RPMI8226 (cell line): ENCODE measurements around the gene SASH1.
"Not testable (repeated sequence)": the region's sequence is repeated elsewhere in the genome, so short reads cannot be mapped to it uniquely, and the experiment has no call there.

Experiments
- DNase-seq: peaks from one replicate; pipeline ENCODE4 v3.0.0-alpha.2; 2015

The SASH1 gene

DNA sequence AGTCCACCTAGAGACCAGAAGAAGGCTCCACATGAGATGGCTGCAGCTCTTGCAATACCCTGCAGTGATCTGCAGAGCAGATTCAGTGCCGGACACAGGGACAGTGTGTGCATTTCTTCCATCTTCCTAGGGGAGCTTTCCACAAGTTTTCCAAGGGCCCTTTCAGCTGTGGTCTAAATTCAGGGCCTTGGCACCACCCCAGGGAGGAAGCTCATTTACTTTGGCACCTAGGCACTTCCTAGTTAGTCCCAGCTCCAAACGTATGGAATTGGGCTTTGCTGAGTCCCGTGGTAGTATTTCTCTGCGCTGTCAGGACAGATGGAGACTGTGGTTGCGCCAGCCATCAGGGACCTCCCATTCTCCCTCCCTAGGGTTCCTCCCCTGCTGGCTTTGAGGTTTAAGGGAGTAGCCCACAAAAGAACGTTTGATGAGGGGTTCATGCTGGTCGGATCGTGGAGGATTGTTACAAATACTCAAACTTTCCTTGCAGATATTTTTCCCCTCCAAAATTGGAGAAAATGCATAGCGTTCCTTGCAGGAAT lies 221.9 kb downstream of the SASH1 start:
- DNase-seq: no peak

DNA sequence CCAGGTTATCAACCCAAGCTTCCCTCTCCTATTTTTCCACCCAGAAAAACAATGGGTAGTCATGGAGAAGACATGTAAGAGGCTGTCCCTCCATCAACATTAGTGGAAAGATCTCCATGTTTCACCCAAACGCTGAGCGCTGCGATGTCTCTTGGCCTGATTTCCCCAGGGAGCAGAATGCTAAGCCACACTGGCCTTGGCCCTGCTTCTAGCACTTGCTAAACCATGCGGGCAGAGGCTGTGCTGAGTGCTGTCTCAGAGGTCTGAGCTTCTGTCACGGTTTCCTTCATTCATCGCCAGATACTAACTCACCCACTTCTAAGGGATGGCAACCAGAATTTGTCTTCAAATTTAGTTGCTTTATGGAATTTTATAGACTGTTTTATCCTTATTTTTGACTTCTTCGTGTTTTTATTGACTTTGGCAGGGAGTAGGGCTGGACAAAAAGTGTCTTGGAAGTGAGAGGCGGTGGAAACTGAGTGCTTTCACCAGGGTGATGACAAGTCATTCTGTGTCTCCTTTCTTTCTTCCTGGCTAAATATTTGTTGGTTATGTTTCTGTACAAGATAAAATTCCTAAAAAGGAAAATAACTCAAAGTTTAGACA lies 222.8 kb downstream of the SASH1 start:
- no peak for DNase-seq

GRCh38 chr6:148565930-148566663 lies 223.5 kb downstream of the SASH1 start:
- no peak for DNase-seq

- no peak for DNase-seq
Measured at GRCh38 chr6:148566664-148567350, 224.2 kb downstream of the SASH1 start.

DNA sequence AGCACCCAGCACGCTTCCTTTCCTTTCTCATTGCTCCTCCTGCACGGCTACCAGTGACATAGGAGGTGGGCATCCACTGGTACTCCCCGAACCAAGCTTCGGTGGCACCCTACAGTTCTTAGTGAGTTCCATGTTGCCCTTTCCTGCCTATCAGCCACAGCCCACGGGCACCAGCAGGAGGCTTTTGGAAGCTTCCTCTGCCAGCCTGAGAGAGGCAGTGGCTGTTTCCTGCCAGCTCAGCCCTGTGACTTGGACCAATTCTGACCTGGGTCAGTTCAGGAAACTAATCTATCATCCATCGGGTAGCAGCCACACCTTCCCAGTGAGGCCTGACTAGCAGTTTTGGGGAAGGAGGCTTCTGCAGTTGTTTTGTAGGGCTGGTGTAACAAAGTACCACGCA lies 227.8 kb downstream of the SASH1 start:
- no peak for DNase-seq

- DNase-seq: no peak
Measured at GRCh38 chr6:148572676-148573335, 230.2 kb downstream of the SASH1 start.

DNA sequence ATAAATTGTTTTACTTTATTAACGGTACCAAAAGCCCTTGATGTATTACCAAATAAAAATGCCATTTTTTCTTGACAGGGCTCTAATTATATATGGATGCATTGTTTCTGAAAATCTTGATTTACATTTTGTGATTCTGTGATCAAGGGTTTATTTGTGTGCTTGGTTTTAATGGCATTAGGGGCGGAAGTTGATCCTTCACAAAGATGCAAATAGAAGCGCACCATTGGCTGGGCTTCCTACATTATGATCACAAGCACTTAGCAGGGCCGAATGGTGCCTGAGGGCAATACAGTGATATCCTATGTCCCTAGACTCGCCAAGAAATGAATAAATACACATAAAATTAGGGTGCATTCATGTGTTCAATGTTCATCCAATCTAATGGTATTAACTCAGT lies 231.3 kb downstream of the SASH1 start:
- DNase-seq: no peak

DNA sequence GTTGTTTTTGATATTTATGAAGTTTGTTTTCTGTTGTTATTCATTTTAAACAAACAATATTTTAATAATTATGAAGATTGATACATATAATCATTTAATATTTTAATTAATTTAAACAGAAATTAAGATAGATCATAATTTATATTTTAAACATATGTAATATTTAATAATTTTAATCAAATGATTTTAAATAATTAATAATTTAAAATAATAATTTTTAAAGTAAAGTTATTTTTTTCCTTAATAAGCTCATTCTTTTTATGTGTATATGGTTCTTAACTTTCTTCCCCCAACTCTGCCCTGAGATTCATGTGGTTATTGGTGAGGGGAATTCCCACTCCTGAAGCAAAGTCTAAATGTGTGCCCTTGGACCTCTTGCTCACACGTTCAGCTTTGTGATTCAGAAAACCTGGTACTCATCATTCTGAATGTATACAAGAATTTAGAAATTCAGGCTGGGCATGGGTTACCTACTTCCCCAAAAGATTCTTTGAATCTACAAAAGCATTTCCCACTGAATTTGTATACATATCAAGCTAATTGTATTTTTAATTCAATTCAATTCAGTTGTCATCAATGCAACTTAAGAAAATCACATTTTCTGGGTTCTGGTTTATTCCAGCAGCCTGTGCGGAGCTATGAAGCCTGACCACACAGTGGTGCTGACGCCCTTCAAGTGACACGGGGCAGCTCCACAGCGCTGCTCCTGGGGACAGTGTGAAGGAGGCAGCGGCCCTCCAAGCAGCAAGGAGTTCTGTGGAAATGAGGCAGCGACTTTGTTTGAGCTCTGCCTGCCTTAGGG lies 235.2 kb downstream of the SASH1 start:
- DNase-seq: peak; percentile 79

DNA sequence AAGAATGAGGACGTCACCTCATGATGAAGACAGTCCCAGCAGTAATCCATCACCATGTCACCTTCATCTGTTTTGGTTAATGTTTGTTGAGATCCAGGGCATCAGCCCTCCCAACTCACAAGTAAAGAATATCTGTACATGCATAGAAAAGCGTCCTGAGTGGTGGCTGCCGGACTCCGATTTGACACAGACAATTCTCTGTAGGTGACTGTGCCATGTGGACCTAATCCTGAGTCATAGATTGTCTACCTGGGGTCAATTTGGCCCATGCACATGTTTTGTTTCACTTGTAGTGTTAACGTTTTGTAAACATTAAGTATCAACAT lies 235.8 kb downstream of the SASH1 start:
- no peak for DNase-seq

GRCh38 chr6:148578837-148579565 lies 236.4 kb downstream of the SASH1 start:
- DNase-seq: no peak

- DNase-seq: no peak
Measured at GRCh38 chr6:148580442-148580841, 237.8 kb downstream of the SASH1 start.

GRCh38 chr6:148583631-148584030 lies 241.0 kb downstream of the SASH1 start:
- DNase-seq: no peak

DNA sequence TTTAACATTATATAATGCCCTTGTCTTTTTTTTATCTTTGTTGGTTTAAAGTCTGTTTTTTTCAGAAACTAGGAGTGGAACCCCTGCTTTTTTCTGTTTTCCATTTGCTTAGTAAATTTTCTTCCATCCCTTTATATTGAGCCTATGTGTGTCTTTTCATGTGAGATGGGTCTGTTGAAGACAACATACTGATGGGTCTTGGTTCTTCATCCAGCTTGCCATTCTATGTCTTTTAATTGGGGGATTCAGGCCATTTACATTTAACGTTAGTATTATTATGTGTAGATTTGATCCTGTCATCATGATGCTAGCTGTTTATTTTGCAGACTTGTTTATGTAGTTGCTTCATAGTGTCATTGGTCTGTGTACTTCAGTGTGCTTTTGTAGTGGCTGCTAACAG lies 243.0 kb downstream of the SASH1 start:
- DNase-seq: not testable (repeated sequence)

DNA sequence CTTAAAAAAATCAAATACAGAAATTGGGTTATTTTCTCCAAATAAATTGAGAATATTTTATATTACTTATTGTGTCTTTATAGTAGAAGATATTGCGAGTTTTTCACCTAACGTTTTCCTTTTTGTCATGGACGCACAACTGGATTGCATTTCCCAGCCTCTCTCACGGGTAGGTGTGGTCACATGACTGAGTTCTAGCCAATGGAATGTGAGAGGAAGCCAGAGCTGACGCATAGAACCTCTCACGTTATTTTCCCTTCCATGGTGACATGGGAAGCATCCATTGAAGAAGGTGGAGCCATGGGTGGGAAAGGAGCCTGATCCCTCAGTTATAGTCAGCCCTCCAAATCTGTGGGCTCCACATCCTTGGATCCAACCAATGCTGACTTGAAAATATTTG lies 248.2 kb downstream of the SASH1 start:
- DNase-seq: peak; percentile 8

- DNase-seq: no peak
Measured at GRCh38 chr6:148591656-148592055, 249.0 kb downstream of the SASH1 start.

DNA sequence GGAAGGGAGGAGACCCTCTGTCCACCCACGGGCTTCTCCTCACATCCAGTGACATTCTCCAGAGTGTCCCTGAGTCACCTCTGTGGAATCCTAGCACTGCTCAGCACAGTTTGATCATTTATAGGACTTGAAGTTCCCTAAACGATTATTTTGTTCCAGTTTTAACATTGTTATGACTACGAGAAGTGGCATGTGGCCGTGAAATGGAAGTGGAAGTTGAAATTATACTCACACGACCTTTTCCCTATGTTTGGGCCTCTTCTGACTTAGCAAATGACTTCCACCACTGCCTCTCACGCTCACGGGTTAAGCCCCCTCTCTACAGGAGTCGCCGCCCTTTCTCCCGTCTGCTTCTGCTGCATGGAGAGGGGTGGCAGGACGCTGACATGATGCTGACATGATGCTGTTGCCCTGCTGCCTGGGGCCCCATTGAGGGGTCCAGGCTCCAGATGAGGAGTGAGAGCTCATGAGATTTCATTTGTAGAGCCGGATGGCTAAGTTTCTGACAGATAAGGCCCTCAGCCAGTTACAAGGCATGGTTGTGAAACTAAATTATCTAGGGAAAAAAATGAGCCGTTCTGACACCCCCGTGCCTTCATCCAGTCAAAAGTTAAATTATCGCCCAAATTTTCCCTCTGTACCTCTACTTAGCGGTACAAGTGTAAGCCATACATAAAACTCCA lies 250.6 kb downstream of the SASH1 start:
- DNase-seq: no peak

DNA sequence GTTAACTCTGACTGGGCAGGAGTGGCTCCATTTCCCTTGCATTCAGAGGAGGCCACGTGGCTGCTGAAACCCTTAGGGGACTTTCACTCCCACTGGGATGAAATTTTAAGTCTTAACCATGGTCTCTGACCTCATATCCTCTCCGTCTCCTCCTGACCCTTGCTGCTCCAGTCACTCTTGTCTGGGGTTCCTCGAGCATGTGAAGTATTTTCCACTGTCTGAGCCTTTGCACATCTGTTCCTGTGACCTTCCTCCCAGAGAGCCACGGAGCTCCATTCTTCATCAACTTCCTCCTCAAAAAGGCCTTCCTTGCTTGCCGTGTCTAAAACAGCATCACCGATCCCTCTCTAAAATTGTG lies 251.2 kb downstream of the SASH1 start:
- no peak for DNase-seq

DNA sequence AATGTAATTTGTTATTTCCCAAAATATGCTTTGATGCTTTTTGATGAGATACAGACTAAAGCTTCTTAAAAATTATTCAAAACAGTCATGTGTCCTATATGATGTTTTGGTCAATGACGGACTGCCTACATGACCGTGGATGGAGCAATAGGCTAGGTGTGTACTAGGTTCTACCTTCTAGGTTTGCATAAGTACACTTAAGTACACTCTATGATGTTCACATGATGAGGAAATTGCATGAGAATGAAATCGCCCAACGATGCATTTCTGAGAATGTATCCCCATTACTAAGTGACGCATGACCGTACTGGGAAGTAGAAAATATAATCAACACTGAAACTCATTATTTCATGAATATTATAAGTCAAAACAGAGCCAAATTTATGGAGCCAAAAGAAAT lies 252.9 kb downstream of the SASH1 start:
- DNase-seq: no peak

GRCh38 chr6:148596891-148597455 lies 254.3 kb downstream of the SASH1 start:
- DNase-seq: peak; percentile 63

GRCh38 chr6:148598724-148599123 lies 256.1 kb downstream of the SASH1 start:
- DNase-seq: no peak

DNA sequence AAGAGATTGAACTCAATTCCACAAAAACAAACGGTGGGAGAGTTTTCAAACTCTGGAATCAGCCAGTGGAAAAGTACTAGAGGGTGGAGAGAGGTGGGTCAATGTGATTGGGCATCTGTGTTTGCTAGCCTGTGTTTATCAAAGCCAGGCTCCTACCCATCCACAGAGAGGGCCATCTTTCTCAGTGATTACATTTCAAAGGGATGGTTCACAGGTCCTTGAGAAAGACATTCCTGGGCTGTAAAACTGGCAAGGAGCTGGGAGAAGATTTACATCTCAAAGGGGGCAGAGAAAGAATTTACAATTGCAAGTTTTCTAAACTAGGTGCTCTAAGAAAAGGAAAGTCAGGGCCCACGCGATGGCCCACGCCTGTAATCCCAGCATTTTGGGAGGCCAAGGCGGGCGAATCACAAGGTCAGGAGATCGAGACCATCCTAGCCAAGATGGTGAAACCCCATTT lies 257.4 kb downstream of the SASH1 start:
- no peak for DNase-seq
